ACC112 (cell line): ENCODE measurements around the gene ATP2A1.
"Not testable (repeated sequence)": the region's sequence is repeated elsewhere in the genome, so short reads cannot be mapped to it uniquely, and the experiment has no call there.

Source experiments
- H2AFZ ChIP-seq: fragments of 200-600 bp; sonication (generic); one replicate; pipeline ENCODE4 v1.6.0; 2017; ENCODE audit warnings: antibody characterized with exemption, low read length; ENCODE audit not compliant: unreplicated experiment
- H3K27ac ChIP-seq: fragments of 200-600 bp; sonication (generic); 2 replicates; pipeline ENCODE4 v1.5.1; 2014; ENCODE audit warnings: low read depth, mild to moderate bottlenecking, antibody characterized with exemption, low read length, moderate library complexity
- H3K27me3 ChIP-seq: fragments of 200-600 bp; sonication (generic); 2 replicates; pipeline ENCODE4 v1.6.1; 2014; ENCODE audit warnings: mild to moderate bottlenecking, antibody characterized with exemption, low read length, moderate library complexity, mixed read lengths; ENCODE audit not compliant: insufficient read depth
- H3K36me3 ChIP-seq: fragments of 200-600 bp; sonication (generic); 2 replicates; pipeline ENCODE4 v1.6.1; 2016; ENCODE audit warnings: mild to moderate bottlenecking, antibody characterized with exemption, low read length, moderate library complexity, mixed read lengths; ENCODE audit not compliant: insufficient read depth
- H3K4me1 ChIP-seq: fragments of 200-600 bp; sonication (generic); one replicate; pipeline ENCODE4 v1.6.1; 2016; ENCODE audit warnings: low read length, mixed read lengths; ENCODE audit not compliant: insufficient read depth, unreplicated experiment, control insufficient read depth
- H3K4me3 ChIP-seq: fragments of 200-600 bp; sonication (generic); 2 replicates; pipeline ENCODE4 v1.5.1; 2014; ENCODE audit warnings: mild to moderate bottlenecking, low read depth, low read length
- H3K79me2 ChIP-seq: fragments of 200-600 bp; sonication (generic); one replicate; pipeline ENCODE4 v1.6.0; 2016; ENCODE audit warnings: low read length; ENCODE audit not compliant: control insufficient read depth, unreplicated experiment, insufficient read depth

ATP2A1 gene

GRCh38 chr16:28882551-28883160 is 4.4 kb downstream of the ATP2A1 start:
- Histone ChIP-seq H3K4me3 (no peak overlapping the region), H3K36me3 (no peaks in the 10 kb centered on the region), H2AFZ (no peak overlapping the region), H3K27me3 (no peaks in the 10 kb centered on the region), H3K27ac (no peak overlapping the region), H3K79me2 (peaks cover 2% of the 10 kb centered on the region), H3K4me1 (no peaks in the 10 kb centered on the region)

GRCh38 chr16:28883221-28883996 is 5.1 kb downstream of the ATP2A1 start:
- H3K4me1 ChIP-seq = no peaks in the 10 kb centered on the region
- H3K27ac ChIP-seq = no peak overlapping the region
- H2AFZ ChIP-seq = no peak overlapping the region
- no peaks in the 10 kb centered on the region for H3K36me3 ChIP-seq
- peaks cover 2% of the 10 kb centered on the region for H3K79me2 ChIP-seq
- no peaks in the 10 kb centered on the region for H3K27me3 ChIP-seq
- H3K4me3 ChIP-seq = no peak overlapping the region

GRCh38 chr16:28884045-28884444 is 5.8 kb downstream of the ATP2A1 start:
- H3K27ac ChIP-seq = no peak overlapping the region
- no peaks in the 10 kb centered on the region for H3K27me3 ChIP-seq

GRCh38 chr16:28886945-28887344 is 8.7 kb downstream of the ATP2A1 start:
- no peak overlapping the region for H2AFZ ChIP-seq
- H3K4me3 ChIP-seq = no peak overlapping the region
- no peaks in the 10 kb centered on the region for H3K4me1 ChIP-seq
- H3K27ac ChIP-seq = no peak overlapping the region
- H3K79me2 ChIP-seq = no peaks in the 10 kb centered on the region
- H3K27me3 ChIP-seq = no peaks in the 10 kb centered on the region
- H3K36me3 ChIP-seq = no peaks in the 10 kb centered on the region

More at GRCh38 chr16:28884045-28884444, 5.8 kb downstream of the ATP2A1 start:
- Histone ChIP-seq H2AFZ (no peak overlapping the region), H3K4me3 (no peak overlapping the region), H3K36me3 (no peaks in the 10 kb centered on the region), H3K79me2 (peaks cover under 1% of the 10 kb centered on the region), H3K4me1 (no peaks in the 10 kb centered on the region)

GRCh38 chr16:28890355-28890754 is 12.1 kb downstream of the ATP2A1 start:
- not testable (repeated sequence) for H2AFZ ChIP-seq, H3K27me3 ChIP-seq, H3K4me3 ChIP-seq, H3K27ac ChIP-seq, H3K36me3 ChIP-seq, H3K4me1 ChIP-seq, H3K79me2 ChIP-seq

GRCh38 chr16:28891964-28892890 is 13.9 kb downstream of the ATP2A1 start:
- no peaks in the 10 kb centered on the region for H3K27me3 ChIP-seq
- H3K27ac ChIP-seq = no peak overlapping the region
- no peaks in the 10 kb centered on the region for H3K79me2 ChIP-seq
- H3K4me3 ChIP-seq = no peak overlapping the region
- H2AFZ ChIP-seq = no peak overlapping the region
- H3K36me3 ChIP-seq = no peaks in the 10 kb centered on the region
- H3K4me1 ChIP-seq = no peaks in the 10 kb centered on the region

- Histone ChIP-seq H3K4me1 (no peaks in the 10 kb centered on the region), H2AFZ (no peak overlapping the region), H3K27ac (no peak overlapping the region), H3K27me3 (no peaks in the 10 kb centered on the region), H3K36me3 (no peaks in the 10 kb centered on the region), H3K4me3 (no peak overlapping the region), H3K79me2 (no peaks in the 10 kb centered on the region)
Measured at GRCh38 chr16:28893291-28893690, 15.0 kb downstream of the ATP2A1 start.

- no peak overlapping the region for H2AFZ ChIP-seq
- no peaks in the 10 kb centered on the region for H3K4me1 ChIP-seq
- H3K4me3 ChIP-seq = no peak overlapping the region
- H3K27me3 ChIP-seq = no peaks in the 10 kb centered on the region
- no peaks in the 10 kb centered on the region for H3K79me2 ChIP-seq
- no peak overlapping the region for H3K27ac ChIP-seq
- no peaks in the 10 kb centered on the region for H3K36me3 ChIP-seq
Measured at GRCh38 chr16:28895609-28896008, 17.3 kb downstream of the ATP2A1 start.

GRCh38 chr16:28897826-28898225 is 19.5 kb downstream of the ATP2A1 start:
- H3K79me2 ChIP-seq = no peaks in the 10 kb centered on the region
- no peak overlapping the region for H2AFZ ChIP-seq
- no peaks in the 10 kb centered on the region for H3K36me3 ChIP-seq
- no peaks in the 10 kb centered on the region for H3K27me3 ChIP-seq
- H3K4me3 ChIP-seq = no peak overlapping the region
- H3K4me1 ChIP-seq = no peaks in the 10 kb centered on the region
- no peak overlapping the region for H3K27ac ChIP-seq

GRCh38 chr16:28898266-28898665 is 20.0 kb downstream of the ATP2A1 start:
- H3K27me3 ChIP-seq = no peaks in the 10 kb centered on the region
- no peaks in the 10 kb centered on the region for H3K79me2 ChIP-seq
- H3K4me1 ChIP-seq = no peaks in the 10 kb centered on the region
- H3K36me3 ChIP-seq = no peaks in the 10 kb centered on the region
- no peak overlapping the region for H3K4me3 ChIP-seq
- H2AFZ ChIP-seq = no peak overlapping the region
- no peak overlapping the region for H3K27ac ChIP-seq
